Measurements from ENCODE around the gene USH1G. TPM values are rescaled to one million over a fixed set of nuclear protein-coding genes. Genes with fewer than 3 reads are reported as not detected.

The USH1G gene
- total RNA-seq, 1 donor = not detected

- no peaks in the 10 kb centered on the region for H3K4me1 ChIP-seq (ENCODE audit: insufficient read depth, low read length)
- no peaks in the 10 kb centered on the region for H3K36me3 ChIP-seq (ENCODE audit: insufficient read depth, low read length)
- H2AFZ ChIP-seq (ENCODE audit: low read length) = no peak overlapping the region
- no peak for DNase-seq (ENCODE audit: insufficient read length, low spot score, missing footprints)
- no peak overlapping the region for H3K4me2 ChIP-seq (ENCODE audit: insufficient read depth, low read length)
- H4K20me1 ChIP-seq (ENCODE audit: insufficient read depth, low read length) = no peaks in the 10 kb centered on the region
- no peaks in the 10 kb centered on the region for H3K79me2 ChIP-seq (ENCODE audit: insufficient read depth, low read length)
- no peak overlapping the region for H3K4me3 ChIP-seq (ENCODE audit: insufficient read depth, low read length)
- H3K27me3 ChIP-seq (ENCODE audit: insufficient read depth, low read length) = peaks cover 57% of the 10 kb centered on the region
- no peak overlapping the region for H3K27ac ChIP-seq (ENCODE audit: low read depth, low read length)
- TF ChIP-seq CTCF (IDR thresholded peaks at IDR 0.05; ENCODE audit: extremely low read depth, low read depth, low read length) = no peak
- no peaks in the 10 kb centered on the region for H3K9me3 ChIP-seq (ENCODE audit: low read depth, low read length)
These were observed 2.2 kb upstream of the USH1G start for GRCh38 chr17:74925242-74925641.

- TF ChIP-seq CTCF (IDR thresholded peaks at IDR 0.05; ENCODE audit: extremely low read depth, low read depth, low read length) = no peak
- Histone ChIP-seq H3K4me1 (ENCODE audit: insufficient read depth, low read length) (no peaks in the 10 kb centered on the region), H3K79me2 (ENCODE audit: insufficient read depth, low read length) (no peaks in the 10 kb centered on the region), H4K20me1 (ENCODE audit: insufficient read depth, low read length) (no peaks in the 10 kb centered on the region), H3K27me3 (ENCODE audit: insufficient read depth, low read length) (peaks cover 57% of the 10 kb centered on the region), H3K4me3 (ENCODE audit: insufficient read depth, low read length) (no peak within 1 kb of the TSS), H3K36me3 (ENCODE audit: insufficient read depth, low read length) (no peaks in the 10 kb centered on the region), H3K4me2 (ENCODE audit: insufficient read depth, low read length) (no peak within 1 kb of the TSS), H3K27ac (ENCODE audit: low read depth, low read length) (no peak within 1 kb of the TSS), H3K9me3 (ENCODE audit: low read depth, low read length) (no peaks in the 10 kb centered on the region), H2AFZ (ENCODE audit: low read length) (no peak within 1 kb of the TSS)
- no peak for DNase-seq (ENCODE audit: insufficient read length, low spot score, missing footprints)
These were observed 1.3 kb upstream of the USH1G start, which contains the start of gene OTOP2 for GRCh38 chr17:74924250-74924948. Gene OTOP2 (plus strand): TSS chr17:74924273. CDS start chr17:74924633, 360 bp downstream.

- DNase-seq (ENCODE audit: insufficient read length, low spot score, missing footprints) = peak; percentile 97
These were observed 639 bp upstream of the USH1G start for GRCh38 chr17:74923538-74924249.

More at GRCh38 chr17:74923538-74924249, 639 bp upstream of the USH1G start:
- Histone ChIP-seq H4K20me1 (ENCODE audit: insufficient read depth, low read length) (no peaks in the 10 kb centered on the region), H3K27ac (ENCODE audit: low read depth, low read length) (no peak overlapping the region), H3K36me3 (ENCODE audit: insufficient read depth, low read length) (no peaks in the 10 kb centered on the region), H3K4me3 (ENCODE audit: insufficient read depth, low read length) (no peak overlapping the region), H3K79me2 (ENCODE audit: insufficient read depth, low read length) (no peaks in the 10 kb centered on the region), H2AFZ (ENCODE audit: low read length) (no peak overlapping the region), H3K4me1 (ENCODE audit: insufficient read depth, low read length) (no peaks in the 10 kb centered on the region), H3K9me3 (ENCODE audit: low read depth, low read length) (no peaks in the 10 kb centered on the region), H3K27me3 (ENCODE audit: insufficient read depth, low read length) (peaks cover 53% of the 10 kb centered on the region), H3K4me2 (ENCODE audit: insufficient read depth, low read length) (no peak overlapping the region)
- peak; percentile 36 for TF ChIP-seq CTCF (IDR thresholded peaks at IDR 0.05; ENCODE audit: extremely low read depth, low read depth, low read length)
